ENCODE results near the gene ZNF425. TPM values are rescaled to one million over a fixed set of nuclear protein-coding genes. Genes with fewer than 3 reads are reported as not detected.

The ZNF425 gene
- total RNA-seq, 1 experiment from 2014 or later: 5.2 TPM

DNA sequence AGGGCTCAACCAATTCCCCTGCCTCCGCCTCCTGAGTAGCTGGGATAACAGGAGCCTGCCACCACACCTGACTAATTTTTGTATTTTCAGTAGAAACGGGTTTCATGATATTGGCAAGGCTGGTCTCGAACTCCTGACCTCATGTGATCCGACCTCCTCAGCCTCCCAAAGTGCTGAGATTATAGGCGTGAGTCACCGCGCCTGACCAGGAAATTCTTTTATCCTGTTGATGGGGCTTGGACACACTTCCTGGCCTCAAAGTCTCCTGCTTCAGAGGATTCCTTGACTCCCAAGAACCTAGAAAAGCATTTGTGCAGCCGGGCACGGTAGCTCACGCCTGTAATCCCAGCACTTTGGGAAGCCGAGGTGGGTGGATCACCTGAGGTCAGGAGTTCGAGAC is 16.2 kb downstream of the ZNF425 start:
- Histone ChIP-seq H3K4me3 (no peak overlapping the region), H2AFZ (no peak overlapping the region), H3K9me3 (ENCODE audit: insufficient read depth, low read depth) (no peaks in the 10 kb centered on the region), H3K27me3 (ENCODE audit: insufficient read depth, low read depth) (no peaks in the 10 kb centered on the region), H4K20me1 (ENCODE audit: insufficient read depth) (no peaks in the 10 kb centered on the region), H3F3A (ENCODE audit: insufficient read depth, low read depth) (no peaks in the 10 kb centered on the region), H3K79me2 (ENCODE audit: low read depth) (no peaks in the 10 kb centered on the region), H3K9me2 (ENCODE audit: insufficient read depth) (no peaks in the 10 kb centered on the region), H3K36me3 (ENCODE audit: low read depth) (no peaks in the 10 kb centered on the region), H3K4me2 (no peak overlapping the region), H3K27ac (no peak overlapping the region), H3K4me1 (replicated peaks; ENCODE audit: insufficient read depth) (no peaks in the 10 kb centered on the region)
- no peak for DNase-seq
- no TSS peak for BruUV-seq (replicated peaks)
- TF ChIP-seq, protein P1, sequence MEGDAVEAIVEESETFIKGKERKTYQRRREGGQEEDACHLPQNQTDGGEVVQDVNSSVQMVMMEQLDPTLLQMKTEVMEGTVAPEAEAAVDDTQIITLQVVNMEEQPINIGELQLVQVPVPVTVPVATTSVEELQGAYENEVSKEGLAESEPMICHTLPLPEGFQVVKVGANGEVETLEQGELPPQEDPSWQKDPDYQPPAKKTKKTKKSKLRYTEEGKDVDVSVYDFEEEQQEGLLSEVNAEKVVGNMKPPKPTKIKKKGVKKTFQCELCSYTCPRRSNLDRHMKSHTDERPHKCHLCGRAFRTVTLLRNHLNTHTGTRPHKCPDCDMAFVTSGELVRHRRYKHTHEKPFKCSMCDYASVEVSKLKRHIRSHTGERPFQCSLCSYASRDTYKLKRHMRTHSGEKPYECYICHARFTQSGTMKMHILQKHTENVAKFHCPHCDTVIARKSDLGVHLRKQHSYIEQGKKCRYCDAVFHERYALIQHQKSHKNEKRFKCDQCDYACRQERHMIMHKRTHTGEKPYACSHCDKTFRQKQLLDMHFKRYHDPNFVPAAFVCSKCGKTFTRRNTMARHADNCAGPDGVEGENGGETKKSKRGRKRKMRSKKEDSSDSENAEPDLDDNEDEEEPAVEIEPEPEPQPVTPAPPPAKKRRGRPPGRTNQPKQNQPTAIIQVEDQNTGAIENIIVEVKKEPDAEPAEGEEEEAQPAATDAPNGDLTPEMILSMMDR (conservative IDR thresholded peaks at IDR 0.05): no peak
- TF ChIP-seq EZH2 (IDR thresholded peaks at IDR 0.05; ENCODE audit: low read depth): no peak
- CTCF ChIA-PET: no interaction called here
- POLR2A ChIA-PET (ENCODE audit: unreplicated experiment): no interaction called here
- intact Hi-C loops (cut with micrococcal nuclease; ENCODE audit: unreplicated experiment): no loop called here

GRCh38 chr7:149104749-149105148 is 21.4 kb downstream of the ZNF425 start:
- CTCF ChIA-PET: no interaction called here
- no peak for DNase-seq
- Histone ChIP-seq H3K27ac (no peak overlapping the region), H3K9me3 (ENCODE audit: insufficient read depth, low read depth) (no peaks in the 10 kb centered on the region), H3F3A (ENCODE audit: insufficient read depth, low read depth) (no peaks in the 10 kb centered on the region), H3K4me2 (no peak overlapping the region), H3K27me3 (ENCODE audit: insufficient read depth, low read depth) (no peaks in the 10 kb centered on the region), H3K9me2 (ENCODE audit: insufficient read depth) (no peaks in the 10 kb centered on the region), H3K4me3 (no peak overlapping the region), H3K4me1 (replicated peaks; ENCODE audit: insufficient read depth) (no peaks in the 10 kb centered on the region), H4K20me1 (ENCODE audit: insufficient read depth) (no peaks in the 10 kb centered on the region), H3K79me2 (ENCODE audit: low read depth) (no peaks in the 10 kb centered on the region), H3K36me3 (ENCODE audit: low read depth) (no peaks in the 10 kb centered on the region), H2AFZ (no peak overlapping the region)
- no peak for TF ChIP-seq EZH2 (IDR thresholded peaks at IDR 0.05; ENCODE audit: low read depth)
- TF ChIP-seq, protein P1 (conservative IDR thresholded peaks at IDR 0.05): no peak
- no TSS peak for BruUV-seq (replicated peaks)
- intact Hi-C loops (cut with micrococcal nuclease; ENCODE audit: unreplicated experiment): no loop called here
- POLR2A ChIA-PET (ENCODE audit: unreplicated experiment): no interaction called here

DNA sequence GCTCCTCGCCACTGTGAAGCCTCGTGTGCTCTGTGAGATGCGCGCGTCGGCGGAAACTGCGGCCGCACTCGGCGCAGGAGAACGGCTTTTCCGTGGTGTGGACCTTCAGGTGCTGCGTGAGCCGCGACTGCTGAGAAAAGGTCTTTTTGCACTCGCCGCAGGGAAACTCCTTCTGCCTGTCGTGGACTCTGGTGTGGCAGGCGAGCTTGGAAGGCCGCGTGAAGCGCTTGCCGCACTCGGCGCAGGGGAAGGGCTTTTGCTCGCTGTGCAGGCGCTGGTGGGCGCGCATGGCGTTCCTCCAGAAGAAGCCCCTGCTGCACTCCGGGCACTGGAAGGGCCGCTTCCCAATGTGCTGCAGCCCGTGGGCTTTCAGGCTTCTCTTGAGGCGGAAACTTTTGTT is 21.9 kb downstream of the ZNF425 start:
- no peaks in the 10 kb centered on the region for H3K9me2 ChIP-seq (ENCODE audit: insufficient read depth)
- ChIA-PET POLR2A (ENCODE audit: unreplicated experiment) (no interaction called here), CTCF (no interaction called here)
- no peaks in the 10 kb centered on the region for H3K9me3 ChIP-seq (ENCODE audit: insufficient read depth, low read depth)
- no TSS peak for BruUV-seq (replicated peaks)
- intact Hi-C loops (cut with micrococcal nuclease; ENCODE audit: unreplicated experiment): no loop called here
- H3K27me3 ChIP-seq (ENCODE audit: insufficient read depth, low read depth): no peaks in the 10 kb centered on the region
- TF ChIP-seq, protein P1 (conservative IDR thresholded peaks at IDR 0.05): no peak
- TF ChIP-seq EZH2 (IDR thresholded peaks at IDR 0.05; ENCODE audit: low read depth): no peak
- H3K79me2 ChIP-seq (ENCODE audit: low read depth): no peaks in the 10 kb centered on the region
- no peaks in the 10 kb centered on the region for H4K20me1 ChIP-seq (ENCODE audit: insufficient read depth)
- H3K36me3 ChIP-seq (ENCODE audit: low read depth): no peaks in the 10 kb centered on the region
- no peak overlapping the region for H3K27ac ChIP-seq
- H3K4me3 ChIP-seq: no peak overlapping the region
- H3F3A ChIP-seq (ENCODE audit: insufficient read depth, low read depth): no peaks in the 10 kb centered on the region
- no peak for DNase-seq
- H3K4me1 ChIP-seq (replicated peaks; ENCODE audit: insufficient read depth): no peaks in the 10 kb centered on the region
- no peak overlapping the region for H2AFZ ChIP-seq
- no peak overlapping the region for H3K4me2 ChIP-seq
